Measurements from ENCODE around the gene WWP2. TPM values are rescaled to one million over a fixed set of nuclear protein-coding genes. Genes with fewer than 3 reads are reported as not detected.

Gene WWP2
- total RNA-seq, 1 experiment from 2014 or later = 40.2 TPM

- Mint-ChIP-seq H3K9me3 (peaks cover 0 to 2% of the 10 kb centered on the region in 2 experiments; a peak in 2 of 5 replicates), H3K4me1 (peaks cover 15 to 19% of the 10 kb centered on the region in 2 experiments), H3K36me3 (ENCODE audit: insufficient read depth in 1 of 3, low read depth in 3 of 3) (peaks cover 8 to 9% (median 8%) of the 10 kb centered on the region in 3 experiments; a peak in 6 of 7 replicates), H3K4me3 (no peak overlapping the region), H3K27me3 (ENCODE audit: low read depth) (no peaks in the 10 kb centered on the region), H3K27ac (peak overlapping the region; percentile 61 to 77 (median 74); a peak in 6 of 7 replicates)
- no peak overlapping the region for H3K4me2 ChIP-seq (ENCODE audit: insufficient read depth, insufficient read length, low read length)
- H3K4me1 ChIP-seq (ENCODE audit: insufficient read depth, low read length) = peaks cover 2% of the 10 kb centered on the region; the same call in 1 of the 2 replicates
- H2BK5ac ChIP-seq (ENCODE audit: insufficient read length, low read length) = no peak overlapping the region
- H3K23ac ChIP-seq (ENCODE audit: insufficient read length, low read depth, low read length) = no peak overlapping the region
- TF ChIP-seq, protein P1, sequence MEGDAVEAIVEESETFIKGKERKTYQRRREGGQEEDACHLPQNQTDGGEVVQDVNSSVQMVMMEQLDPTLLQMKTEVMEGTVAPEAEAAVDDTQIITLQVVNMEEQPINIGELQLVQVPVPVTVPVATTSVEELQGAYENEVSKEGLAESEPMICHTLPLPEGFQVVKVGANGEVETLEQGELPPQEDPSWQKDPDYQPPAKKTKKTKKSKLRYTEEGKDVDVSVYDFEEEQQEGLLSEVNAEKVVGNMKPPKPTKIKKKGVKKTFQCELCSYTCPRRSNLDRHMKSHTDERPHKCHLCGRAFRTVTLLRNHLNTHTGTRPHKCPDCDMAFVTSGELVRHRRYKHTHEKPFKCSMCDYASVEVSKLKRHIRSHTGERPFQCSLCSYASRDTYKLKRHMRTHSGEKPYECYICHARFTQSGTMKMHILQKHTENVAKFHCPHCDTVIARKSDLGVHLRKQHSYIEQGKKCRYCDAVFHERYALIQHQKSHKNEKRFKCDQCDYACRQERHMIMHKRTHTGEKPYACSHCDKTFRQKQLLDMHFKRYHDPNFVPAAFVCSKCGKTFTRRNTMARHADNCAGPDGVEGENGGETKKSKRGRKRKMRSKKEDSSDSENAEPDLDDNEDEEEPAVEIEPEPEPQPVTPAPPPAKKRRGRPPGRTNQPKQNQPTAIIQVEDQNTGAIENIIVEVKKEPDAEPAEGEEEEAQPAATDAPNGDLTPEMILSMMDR (conservative IDR thresholded peaks at IDR 0.05) = no peak
- H3K79me1 ChIP-seq (ENCODE audit: insufficient read depth, low read depth, low read length, poor library complexity, severe bottlenecking) = no peaks in the 10 kb centered on the region
- no peak overlapping the region for H3T11ph ChIP-seq (ENCODE audit: low read length)
- H4K91ac ChIP-seq (ENCODE audit: insufficient read length, low read depth, low read length) = no peak overlapping the region
- no peak overlapping the region for H3K56ac ChIP-seq (ENCODE audit: insufficient read length, low read depth, low read length)
- H3K79me2 ChIP-seq (ENCODE audit: insufficient read depth, low read length) = no peaks in the 10 kb centered on the region
- H3K23me2 ChIP-seq (ENCODE audit: insufficient read length, low read depth, low read length, poor library complexity, severe bottlenecking) = no peaks in the 10 kb centered on the region
- no peak overlapping the region for H3K9ac ChIP-seq (ENCODE audit: extremely low read depth, insufficient read length, low read length)
- H3K9me3 ChIP-seq (ENCODE audit: control insufficient read depth, low read depth, low read length) = no peaks in the 10 kb centered on the region
- H2AK5ac ChIP-seq (ENCODE audit: insufficient read length, low read length) = no peak overlapping the region
- H3K18ac ChIP-seq (ENCODE audit: insufficient read length, low read depth, low read length) = no peak overlapping the region
- no peak overlapping the region for H2AFZ ChIP-seq (ENCODE audit: low read length)
- no CpG with 5 or more reads among the region's 15 CpGs for WGBS (ENCODE audit: extremely low coverage, insufficient read length, low lambda C conversion rate)
- H2BK120ac ChIP-seq (ENCODE audit: low read depth, low read length, poor library complexity, severe bottlenecking) = no peak overlapping the region
- H2BK15ac ChIP-seq (ENCODE audit: low read depth, low read length) = no peak overlapping the region
- no peak overlapping the region for H4K5ac ChIP-seq (ENCODE audit: insufficient read length, low read depth, low read length)
- no peak overlapping the region for H2BK12ac ChIP-seq (ENCODE audit: insufficient read length, low read depth, low read length)
- no peaks in the 10 kb centered on the region for H3K27me3 ChIP-seq (ENCODE audit: insufficient read depth, low read length)
- H3K27ac ChIP-seq (ENCODE audit: insufficient read length, low read depth, low read length) = no peak overlapping the region
- DNase-seq = no peak
- H3K14ac ChIP-seq (ENCODE audit: insufficient read depth, low read length) = no peak overlapping the region
- H2BK20ac ChIP-seq (ENCODE audit: low read depth, low read length, poor library complexity, severe bottlenecking) = no peak overlapping the region
- no peak overlapping the region for H4K8ac ChIP-seq (replicated peaks; ENCODE audit: insufficient read length, low read depth, low read length)
- H3K4ac ChIP-seq (ENCODE audit: low read depth, low read length) = no peak overlapping the region
- H4K20me1 ChIP-seq (ENCODE audit: control insufficient read depth, insufficient read depth, insufficient read length) = no peaks in the 10 kb centered on the region
These were observed 58.9 kb downstream of the WWP2 start for GRCh38 chr16:69820926-69821541.

All from H9 (cell line).